SJCRH30 (cell line): ENCODE results near the gene BCL7B. TPM values are rescaled to one million over a fixed set of nuclear protein-coding genes. Genes with fewer than 3 reads are reported as not detected.
"Not testable (repeated sequence)": the region's sequence is repeated elsewhere in the genome, so short reads cannot be mapped to it uniquely, and the experiment has no call there.

Experiments
- DNase-seq, 2 experiments: peaks; one replicate each; pipeline ENCODE4 v3.0.0-alpha.2; 2015 to 2020
- H3K27ac ChIP-seq: fragments of 250-450 bp; sonication (Bioruptor Pico); 2 replicates; pipeline ENCODE4 v1.5.1; 2020; ENCODE audit warnings: mild to moderate bottlenecking, moderate library complexity
- H3K27me3 ChIP-seq: fragments of 250-450 bp; sonication (Bioruptor Pico); 2 replicates; pipeline ENCODE4 v1.5.1; 2020; ENCODE audit warnings: mild to moderate bottlenecking, moderate library complexity
- H3K36me3 ChIP-seq: fragments of 250-450 bp; sonication (Bioruptor Pico); 2 replicates; pipeline ENCODE4 v1.5.1; 2020; ENCODE audit warnings: mild to moderate bottlenecking, moderate library complexity
- H3K4me1 ChIP-seq: fragments of 250-450 bp; sonication (Bioruptor Pico); 2 replicates; pipeline ENCODE4 v1.5.1; 2020; ENCODE audit warnings: mild to moderate bottlenecking, moderate library complexity
- H3K4me3 ChIP-seq: fragments of 250-450 bp; sonication (Bioruptor Pico); 2 replicates; pipeline ENCODE4 v1.5.1; 2020; ENCODE audit warnings: mild to moderate bottlenecking, moderate library complexity
- H3K9me3 ChIP-seq: fragments of 250-450 bp; sonication (Bioruptor Pico); replicated peaks from 2 replicates; pipeline ENCODE4 v1.5.1; 2020; ENCODE audit warnings: mild to moderate bottlenecking, moderate library complexity
- total RNA-seq: library from RNA; depleted of rRNA; stranded (reverse); fragments of >200 nt; shearing (Covaris generic); gene quantifications from 2 replicates; pipeline ENCODE4 v1.2.3, GENCODE V29; 2014; rRNA removed

The BCL7B gene
- total RNA-seq, 1 experiment from 2014 or later, result 39.7 TPM

GRCh38 chr7:73509463-73509862 lies 48.0 kb downstream of the BCL7B start:
- DNase-seq, result no peak
- peaks cover 91% of the 10 kb centered on the region for H3K36me3 ChIP-seq
- no peaks in the 10 kb centered on the region for H3K4me1 ChIP-seq

GRCh38 chr7:73507556-73507955 lies 49.9 kb downstream of the BCL7B start:
- H3K9me3 ChIP-seq, result no peaks in the 10 kb centered on the region
- H3K4me3 ChIP-seq, result no peak overlapping the region
- no peak overlapping the region for H3K27ac ChIP-seq
- DNase-seq, result no peak
- H3K27me3 ChIP-seq, result no peaks in the 10 kb centered on the region
- H3K4me1 ChIP-seq, result no peaks in the 10 kb centered on the region
- peaks cover 90% of the 10 kb centered on the region for H3K36me3 ChIP-seq

More at GRCh38 chr7:73509463-73509862, 48.0 kb downstream of the BCL7B start:
- Histone ChIP-seq H3K9me3 (no peaks in the 10 kb centered on the region; the same call in 1 of the 2 replicates), H3K27ac (no peak overlapping the region), H3K4me3 (no peak overlapping the region), H3K27me3 (no peaks in the 10 kb centered on the region)

- Histone ChIP-seq H3K9me3 (no peaks in the 10 kb centered on the region), H3K27ac (no peak overlapping the region), H3K36me3 (peaks cover 92% of the 10 kb centered on the region), H3K4me3 (no peak overlapping the region), H3K4me1 (no peaks in the 10 kb centered on the region), H3K27me3 (no peaks in the 10 kb centered on the region)
- DNase-seq, result no peak
Measured at GRCh38 chr7:73504920-73505319, 52.6 kb downstream of the BCL7B start.

- Histone ChIP-seq H3K27me3 (no peaks in the 10 kb centered on the region), H3K36me3 (peaks cover 92% of the 10 kb centered on the region), H3K9me3 (no peaks in the 10 kb centered on the region), H3K4me3 (no peak overlapping the region), H3K27ac (no peak overlapping the region), H3K4me1 (no peaks in the 10 kb centered on the region)
- DNase-seq, result no peak
Measured at GRCh38 chr7:73504017-73504416, 53.5 kb downstream of the BCL7B start.

- no peak for DNase-seq
- no peaks in the 10 kb centered on the region for H3K27me3 ChIP-seq
- H3K36me3 ChIP-seq, result peaks cover 94% of the 10 kb centered on the region
- H3K9me3 ChIP-seq, result no peaks in the 10 kb centered on the region
- no peaks in the 10 kb centered on the region for H3K4me1 ChIP-seq
- no peak overlapping the region for H3K27ac ChIP-seq
- no peak overlapping the region for H3K4me3 ChIP-seq
Measured at GRCh38 chr7:73503229-73503628, 54.3 kb downstream of the BCL7B start.

GRCh38 chr7:73496626-73497025 lies 60.9 kb downstream of the BCL7B start:
- no peak overlapping the region for H3K27ac ChIP-seq
- no peaks in the 10 kb centered on the region for H3K27me3 ChIP-seq
- H3K9me3 ChIP-seq, result no peaks in the 10 kb centered on the region
- H3K4me1 ChIP-seq, result no peaks in the 10 kb centered on the region
- H3K4me3 ChIP-seq, result no peak overlapping the region
- peaks cover 96% of the 10 kb centered on the region for H3K36me3 ChIP-seq
- DNase-seq, result no peak

- peaks cover 94% of the 10 kb centered on the region for H3K36me3 ChIP-seq
- H3K9me3 ChIP-seq, H3K4me3 ChIP-seq, H3K27me3 ChIP-seq, H3K4me1 ChIP-seq, DNase-seq, H3K27ac ChIP-seq: not testable (repeated sequence)
Measured at GRCh38 chr7:73495507-73495906, 62.0 kb downstream of the BCL7B start.

- H3K27me3 ChIP-seq, result no peaks in the 10 kb centered on the region
- H3K36me3 ChIP-seq, result peaks cover 92% of the 10 kb centered on the region
- H3K9me3 ChIP-seq, result no peaks in the 10 kb centered on the region
- no peak overlapping the region for H3K27ac ChIP-seq
- no peak overlapping the region for H3K4me3 ChIP-seq
- no peaks in the 10 kb centered on the region for H3K4me1 ChIP-seq
- no peak for DNase-seq
Measured at GRCh38 chr7:73489976-73490375, 67.5 kb downstream of the BCL7B start.

- peaks cover 94% of the 10 kb centered on the region for H3K36me3 ChIP-seq
Measured at GRCh38 chr7:73487486-73487885, 70.0 kb downstream of the BCL7B start.

More at GRCh38 chr7:73487486-73487885, 70.0 kb downstream of the BCL7B start:
- Histone ChIP-seq H3K9me3 (no peaks in the 10 kb centered on the region), H3K4me3 (no peak overlapping the region), H3K27me3 (no peaks in the 10 kb centered on the region), H3K27ac (no peak overlapping the region), H3K4me1 (no peaks in the 10 kb centered on the region)
- no peak for DNase-seq

Other genes with a start within 250 kb of the BCL7B start
- 6.8 and 7.5 TPM in 2 replicates for gene NSUN5, start 248.9 kb downstream of the BCL7B start, total RNA-seq
- gene TRIM50, start 229.6 kb downstream of the BCL7B start, total RNA-seq, result not detected in 2 replicates
- gene FKBP6, start 229.5 kb downstream of the BCL7B start, total RNA-seq, result not detected in 2 replicates
- gene FZD9, start 123.9 kb downstream of the BCL7B start, total RNA-seq, result not detected in 2 replicates
- 128 and 139 TPM in 2 replicates for gene BAZ1B, start 35.4 kb downstream of the BCL7B start, total RNA-seq
- gene TBL2, start 20.9 kb upstream of the BCL7B start, total RNA-seq, result 43.8 and 55.9 TPM in 2 replicates
- gene MLXIPL, start 66.8 kb upstream of the BCL7B start, total RNA-seq, result 0.10 TPM in 1 of 2 replicates, not detected in the other
- 0.53 and 1.2 TPM in 2 replicates for gene VPS37D, start 110.1 kb upstream of the BCL7B start, total RNA-seq
- 5.1 and 6.0 TPM in 2 replicates for gene DNAJC30, start 125.8 kb upstream of the BCL7B start, total RNA-seq
- gene BUD23, start 125.9 kb upstream of the BCL7B start, total RNA-seq, result 86.6 and 91.7 TPM in 2 replicates
- gene STX1A, start 162.0 kb upstream of the BCL7B start, total RNA-seq, result 6.9 and 10.4 TPM in 2 replicates
- gene ABHD11, start 181.1 kb upstream of the BCL7B start, total RNA-seq, result 11.8 and 13.9 TPM in 2 replicates
- not detected in 2 replicates for gene CLDN3, start 212.6 kb upstream of the BCL7B start, total RNA-seq